Loucy (cell line): ENCODE data around the gene EPN2.
"Not testable (repeated sequence)": the region's sequence is repeated elsewhere in the genome, so short reads cannot be mapped to it uniquely, and the experiment has no call there.

ENCODE experiments used
- H2AFZ ChIP-seq: fragments of 200-600 bp; sonication (generic); 2 replicates; pipeline ENCODE4 v1.6.0; 2016; ENCODE audit warnings: antibody characterized with exemption, mild to moderate bottlenecking, low read length, moderate library complexity
- H3F3A ChIP-seq: fragments of 200-600 bp; 2 replicates; pipeline ENCODE4 v1.6.0; 2016; ENCODE audit warnings: antibody characterized with exemption, low read depth, mild to moderate bottlenecking
- H3K27me3 ChIP-seq: fragments of 200-600 bp; sonication (generic); 2 replicates; pipeline ENCODE4 v1.6.1; 2014; ENCODE audit warnings: low read length, mild to moderate bottlenecking; ENCODE audit not compliant: insufficient read depth, poor library complexity, severe bottlenecking
- H3K36me3 ChIP-seq: fragments of 200-600 bp; sonication (generic); 2 replicates; pipeline ENCODE4 v1.6.1; 2016; ENCODE audit warnings: low read length; ENCODE audit not compliant: insufficient read depth
- H3K4me1 ChIP-seq: fragments of 200-600 bp; sonication (generic); 2 replicates; pipeline ENCODE4 v1.5.1; 2014; ENCODE audit warnings: low read length, mild to moderate bottlenecking; ENCODE audit not compliant: insufficient read depth, poor library complexity, severe bottlenecking
- H3K4me2 ChIP-seq: fragments of 200-600 bp; sonication (generic); 2 replicates; pipeline ENCODE4 v1.6.0; 2014; ENCODE audit warnings: antibody characterized with exemption, low read length, low read depth, mild to moderate bottlenecking; ENCODE audit not compliant: poor library complexity, severe bottlenecking
- H3K4me3 ChIP-seq: fragments of 200-600 bp; sonication (generic); 2 replicates; pipeline ENCODE4 v1.5.1; 2014; ENCODE audit warnings: low read length, mild to moderate bottlenecking, mixed read lengths; ENCODE audit not compliant: poor library complexity, severe bottlenecking
- H3K79me2 ChIP-seq: fragments of 200-600 bp; sonication (generic); 2 replicates; pipeline ENCODE4 v1.6.1; 2014; ENCODE audit warnings: low read length; ENCODE audit not compliant: insufficient read depth
- H3K9ac ChIP-seq: fragments of 200-600 bp; sonication (generic); 2 replicates; pipeline ENCODE4 v1.6.0; 2014; ENCODE audit warnings: mild to moderate bottlenecking, low read depth, low read length, moderate library complexity; ENCODE audit not compliant: poor library complexity, severe bottlenecking
- H3K9me2 ChIP-seq: fragments of 200-600 bp; sonication (generic); replicated peaks from 2 replicates; pipeline ENCODE4 v1.6.1; 2016; ENCODE audit warnings: low read depth, low read length, mixed read lengths
- H3K9me3 ChIP-seq: fragments of 200-600 bp; sonication (generic); 2 replicates; pipeline ENCODE4 v1.6.1; 2014; ENCODE audit warnings: mild to moderate bottlenecking, antibody characterized with exemption, low read length, low read depth; ENCODE audit not compliant: insufficient read depth
- H4K20me1 ChIP-seq: fragments of 200-600 bp; sonication (generic); 2 replicates; pipeline ENCODE4 v1.6.0; 2014; ENCODE audit warnings: antibody characterized with exemption, low read length, mild to moderate bottlenecking; ENCODE audit not compliant: insufficient read depth, poor library complexity, severe bottlenecking

The EPN2 gene

DNA sequence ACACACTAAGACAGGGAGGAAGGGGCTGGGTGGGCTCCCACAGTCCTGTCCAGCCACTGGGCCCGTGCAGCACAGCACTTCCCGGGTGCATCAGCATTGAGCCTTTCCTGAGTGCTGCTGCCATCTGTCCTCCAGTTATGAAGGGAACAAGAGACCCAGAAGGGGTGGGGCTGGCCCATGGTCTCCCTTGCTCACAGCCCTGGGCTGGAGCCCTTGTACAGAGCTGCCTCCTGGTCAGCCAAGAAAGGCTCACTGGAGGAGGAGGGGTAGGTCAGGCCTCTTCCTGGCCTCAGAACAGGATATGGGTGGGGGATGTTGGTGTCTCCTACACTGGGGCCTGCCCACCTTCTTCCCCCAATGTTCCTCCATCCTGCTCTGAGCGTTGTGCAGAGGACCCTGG, 33.7 kb upstream of the EPN2 start:
- H4K20me1 ChIP-seq, H3K9ac ChIP-seq, H3K36me3 ChIP-seq, H3F3A ChIP-seq, H3K9me3 ChIP-seq, H3K4me1 ChIP-seq, H3K4me3 ChIP-seq, H2AFZ ChIP-seq, H3K79me2 ChIP-seq, H3K27me3 ChIP-seq, H3K4me2 ChIP-seq, H3K9me2 ChIP-seq: not testable (repeated sequence)

DNA sequence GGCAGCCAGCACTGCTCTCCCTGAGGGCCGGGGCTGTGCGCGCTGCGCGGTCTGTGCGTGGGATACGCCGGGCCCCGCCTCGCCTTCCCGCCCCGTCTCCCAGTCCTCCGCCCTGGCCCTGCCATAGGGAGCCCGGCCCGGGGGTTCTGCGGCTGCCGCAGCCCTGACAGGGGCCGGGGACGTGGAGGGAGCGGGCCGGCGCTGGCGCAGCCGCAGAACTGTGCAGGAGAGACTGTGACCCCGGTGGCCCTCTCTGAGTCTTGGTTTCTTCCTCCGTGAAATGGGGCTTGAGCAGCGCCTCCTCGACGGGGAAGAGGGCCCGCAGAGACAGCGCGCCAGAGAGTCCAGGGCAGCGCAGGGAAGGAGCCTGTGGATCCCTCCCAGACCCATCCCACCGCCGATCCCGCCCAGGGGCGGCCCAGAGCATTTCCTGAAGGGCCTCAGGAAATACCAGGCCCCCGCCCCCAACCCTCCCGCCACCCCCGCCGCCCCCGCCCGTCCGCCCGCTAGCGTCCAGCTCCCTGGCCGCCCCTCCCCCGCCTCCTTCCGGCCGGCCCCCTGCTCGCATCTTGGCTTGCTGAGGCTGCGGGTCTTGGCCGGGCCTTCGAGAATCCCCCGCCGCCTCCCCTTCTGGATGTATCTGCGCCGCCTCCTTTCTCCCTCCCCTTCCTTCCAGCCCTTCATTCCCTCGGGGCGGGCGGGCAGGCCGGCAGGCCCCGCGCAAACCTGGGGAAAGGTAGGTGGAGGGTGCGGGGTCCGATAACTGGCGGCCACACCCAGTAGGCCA, 21.9 kb upstream of the EPN2 start:
- H3K4me1 ChIP-seq, H3K79me2 ChIP-seq, H3K27me3 ChIP-seq, H4K20me1 ChIP-seq, H3K36me3 ChIP-seq, H3K9me3 ChIP-seq, H3K9me2 ChIP-seq, H3K9ac ChIP-seq, H3K4me3 ChIP-seq, H3F3A ChIP-seq, H2AFZ ChIP-seq, H3K4me2 ChIP-seq: not testable (repeated sequence)

DNA sequence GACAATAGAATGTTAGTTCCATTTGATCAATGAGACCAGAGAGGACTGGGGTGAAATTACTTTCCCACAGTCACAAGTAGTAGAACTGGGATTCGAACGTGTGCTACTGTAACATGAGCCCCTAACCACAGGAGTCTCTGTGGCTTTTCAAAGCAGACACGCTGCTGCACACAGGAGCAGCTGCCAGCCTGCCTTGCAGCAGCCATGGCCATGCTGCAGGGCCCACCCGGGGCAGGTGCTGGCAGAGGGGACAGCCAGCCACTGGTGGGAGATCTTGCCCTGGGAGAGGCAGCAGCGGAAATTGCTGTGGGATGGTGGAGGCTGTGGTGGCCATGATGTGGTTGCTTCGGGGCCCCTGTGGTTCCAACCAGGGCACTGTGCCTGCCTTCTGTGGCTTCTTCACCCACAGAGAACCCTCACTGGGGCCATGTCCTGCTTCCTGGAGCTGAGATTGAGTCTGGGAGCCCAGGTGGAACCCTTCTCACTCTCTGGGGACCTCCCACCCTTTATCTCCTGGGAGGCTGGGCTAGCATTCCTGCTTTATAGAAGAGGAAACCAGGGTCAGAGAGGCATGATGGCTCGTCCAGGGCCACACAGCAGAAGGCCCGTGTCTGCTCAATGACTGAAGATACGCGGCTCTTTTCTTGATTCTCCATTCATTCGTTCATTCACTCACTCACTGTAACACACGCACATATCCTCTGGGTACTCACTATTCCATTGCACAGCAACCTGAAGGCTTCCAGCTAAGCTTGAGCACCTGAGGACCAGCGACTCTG, 20.8 kb upstream of the EPN2 start:
- H3K9me3 ChIP-seq, H4K20me1 ChIP-seq: not testable (repeated sequence)

DNA sequence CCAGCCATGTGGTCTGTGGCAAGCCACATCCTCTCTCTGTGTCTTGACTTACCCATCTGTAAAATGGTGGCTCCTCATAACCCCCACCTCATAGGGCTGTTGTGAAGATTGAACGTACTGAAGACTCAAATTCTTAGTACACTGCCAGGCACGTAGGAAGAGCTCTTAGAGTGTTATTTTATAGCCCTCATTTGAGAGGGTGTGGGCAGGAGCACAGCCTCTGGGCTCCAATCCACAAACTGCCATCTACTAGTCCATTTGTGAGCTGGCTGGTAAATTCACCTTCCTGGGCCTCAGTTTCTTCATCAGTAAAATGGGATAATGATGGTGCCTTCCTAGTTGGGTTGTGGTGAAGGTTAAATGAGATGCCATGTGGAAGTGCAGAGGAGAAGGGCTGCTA, 18.3 kb upstream of the EPN2 start:
- not testable (repeated sequence) for H3F3A ChIP-seq, H4K20me1 ChIP-seq, H3K27me3 ChIP-seq, H3K4me3 ChIP-seq, H3K4me1 ChIP-seq, H3K4me2 ChIP-seq, H3K9me3 ChIP-seq, H3K79me2 ChIP-seq, H3K9me2 ChIP-seq, H2AFZ ChIP-seq, H3K9ac ChIP-seq, H3K36me3 ChIP-seq

More for the DNA sequence above, 20.8 kb upstream of the EPN2 start:
- H2AFZ ChIP-seq, H3K79me2 ChIP-seq, H3K4me3 ChIP-seq, H3F3A ChIP-seq, H3K36me3 ChIP-seq, H3K9me2 ChIP-seq, H3K4me2 ChIP-seq, H3K4me1 ChIP-seq, H3K27me3 ChIP-seq, H3K9ac ChIP-seq: not testable (repeated sequence)

DNA sequence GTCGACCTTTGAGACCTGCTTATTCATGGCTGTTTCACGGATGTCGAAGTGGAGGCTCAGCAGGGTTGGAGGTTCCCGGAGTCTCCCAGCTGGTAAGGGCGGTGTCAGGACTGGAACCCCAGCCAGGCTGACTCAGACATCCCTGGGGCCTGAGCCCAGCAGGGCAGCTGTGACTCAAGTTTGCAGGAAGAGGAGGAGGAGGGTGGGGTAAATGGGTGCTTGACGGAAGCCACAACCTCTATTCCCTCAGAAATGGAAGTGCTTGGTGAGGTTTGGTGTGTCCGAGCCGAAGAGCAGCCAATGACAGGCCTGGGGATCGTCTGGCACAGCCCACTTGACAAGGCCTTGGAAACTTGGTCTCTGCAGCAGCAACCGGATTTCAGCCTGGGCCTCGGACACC, 17.8 kb upstream of the EPN2 start:
- H3K4me1 ChIP-seq, H3F3A ChIP-seq, H3K9me2 ChIP-seq, H2AFZ ChIP-seq, H3K36me3 ChIP-seq, H3K9me3 ChIP-seq, H3K9ac ChIP-seq, H3K4me2 ChIP-seq, H3K27me3 ChIP-seq, H3K79me2 ChIP-seq, H3K4me3 ChIP-seq, H4K20me1 ChIP-seq: not testable (repeated sequence)

DNA sequence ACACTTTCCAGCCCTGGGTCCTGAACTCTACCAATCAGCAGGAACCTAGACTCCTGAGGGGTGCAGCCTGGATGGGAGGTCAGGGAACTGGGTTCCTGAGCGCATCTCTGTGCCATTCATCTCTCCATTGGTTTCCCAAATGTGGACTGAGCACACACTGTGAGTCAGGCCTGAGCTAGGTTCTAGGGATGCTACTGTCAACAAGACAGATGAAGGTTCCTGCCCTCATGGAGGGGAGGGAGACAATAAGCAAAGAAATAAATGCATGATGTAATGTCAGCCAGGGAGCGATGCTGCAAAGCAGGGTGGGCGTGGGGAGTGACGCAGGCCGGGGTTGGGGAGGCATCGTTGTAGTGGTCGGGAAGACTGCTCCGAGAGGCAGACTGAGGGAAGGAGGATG, 17.0 kb upstream of the EPN2 start:
- not testable (repeated sequence) for H3K4me3 ChIP-seq, H2AFZ ChIP-seq, H3K36me3 ChIP-seq, H3K4me1 ChIP-seq, H3K9ac ChIP-seq, H3F3A ChIP-seq, H3K27me3 ChIP-seq, H3K79me2 ChIP-seq, H3K4me2 ChIP-seq, H4K20me1 ChIP-seq, H3K9me3 ChIP-seq, H3K9me2 ChIP-seq

DNA sequence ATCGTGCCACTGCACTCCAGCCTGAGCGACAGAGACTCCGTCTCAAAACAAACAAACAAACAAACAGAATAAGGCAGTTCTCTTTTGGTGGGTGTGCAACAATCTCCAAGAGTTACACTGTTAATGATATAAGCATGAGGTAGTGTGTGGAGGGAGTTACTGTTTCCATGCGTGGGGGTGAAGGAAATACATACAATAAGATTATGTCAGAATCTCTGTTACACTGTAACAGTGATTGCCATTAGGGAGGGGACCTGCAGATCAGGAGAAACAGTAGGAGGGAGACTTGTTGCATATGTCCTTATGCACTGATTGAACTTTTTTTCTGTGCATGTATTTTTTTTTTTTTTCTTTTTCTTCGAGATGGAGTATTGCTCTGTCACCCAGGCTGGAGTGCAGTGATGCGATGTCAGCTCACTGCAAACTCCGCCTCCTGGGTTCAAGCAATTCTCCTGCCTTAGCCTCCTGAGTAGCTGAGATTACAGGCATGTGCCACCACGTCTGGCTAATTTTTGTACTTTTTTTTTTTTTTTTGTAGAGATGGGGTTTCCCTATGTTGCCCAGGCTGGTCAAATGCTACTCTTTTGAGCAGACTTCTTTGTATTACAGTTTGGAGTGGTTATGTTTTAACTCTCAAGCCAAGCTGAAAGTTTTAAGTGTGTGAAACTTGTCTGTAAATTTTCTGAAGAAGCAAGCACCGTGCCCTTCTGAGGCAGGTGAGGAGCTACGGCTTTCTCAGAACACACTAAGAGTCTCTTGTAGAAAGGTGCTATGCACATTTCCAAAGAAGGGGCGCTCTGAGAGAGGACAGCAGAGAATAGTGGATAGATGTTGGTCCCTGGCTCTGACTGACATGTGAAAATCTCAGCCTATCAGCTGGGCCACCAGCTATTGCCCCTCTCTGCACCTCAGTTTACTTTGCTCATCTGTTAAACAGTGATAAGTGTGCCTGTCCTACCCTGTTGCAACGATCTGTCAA, 10.3 kb upstream of the EPN2 start:
- not testable (repeated sequence) for H3K4me2 ChIP-seq, H3F3A ChIP-seq, H3K36me3 ChIP-seq, H4K20me1 ChIP-seq, H2AFZ ChIP-seq, H3K27me3 ChIP-seq, H3K9ac ChIP-seq, H3K9me3 ChIP-seq, H3K4me1 ChIP-seq, H3K4me3 ChIP-seq, H3K79me2 ChIP-seq, H3K9me2 ChIP-seq
